Measurements from ENCODE around the gene LIPK. TPM values are rescaled to one million over a fixed set of nuclear protein-coding genes. Genes with fewer than 3 reads are reported as not detected.

LIPK gene
- polyA plus RNA-seq, 1 of the 3 experiments (the other 2 are of a cell fraction), result not detected

GRCh38 chr10:88754287-88754686 is 48.2 kb downstream of the LIPK start (continued):
- TF ChIP-seq, protein P1, sequence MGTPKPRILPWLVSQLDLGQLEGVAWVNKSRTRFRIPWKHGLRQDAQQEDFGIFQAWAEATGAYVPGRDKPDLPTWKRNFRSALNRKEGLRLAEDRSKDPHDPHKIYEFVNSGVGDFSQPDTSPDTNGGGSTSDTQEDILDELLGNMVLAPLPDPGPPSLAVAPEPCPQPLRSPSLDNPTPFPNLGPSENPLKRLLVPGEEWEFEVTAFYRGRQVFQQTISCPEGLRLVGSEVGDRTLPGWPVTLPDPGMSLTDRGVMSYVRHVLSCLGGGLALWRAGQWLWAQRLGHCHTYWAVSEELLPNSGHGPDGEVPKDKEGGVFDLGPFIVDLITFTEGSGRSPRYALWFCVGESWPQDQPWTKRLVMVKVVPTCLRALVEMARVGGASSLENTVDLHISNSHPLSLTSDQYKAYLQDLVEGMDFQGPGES (IDR thresholded peaks at IDR 0.05; ENCODE audit: low read depth, low read length), result no peak
- TF ChIP-seq YY1 (IDR thresholded peaks at IDR 0.05; ENCODE audit: low read depth) (no peak), JUND (IDR thresholded peaks at IDR 0.05) (peak; percentile 93), RAD21 (IDR thresholded peaks at IDR 0.05; ENCODE audit: low read length) (no peak)
- TF ChIP-seq, protein P2, sequence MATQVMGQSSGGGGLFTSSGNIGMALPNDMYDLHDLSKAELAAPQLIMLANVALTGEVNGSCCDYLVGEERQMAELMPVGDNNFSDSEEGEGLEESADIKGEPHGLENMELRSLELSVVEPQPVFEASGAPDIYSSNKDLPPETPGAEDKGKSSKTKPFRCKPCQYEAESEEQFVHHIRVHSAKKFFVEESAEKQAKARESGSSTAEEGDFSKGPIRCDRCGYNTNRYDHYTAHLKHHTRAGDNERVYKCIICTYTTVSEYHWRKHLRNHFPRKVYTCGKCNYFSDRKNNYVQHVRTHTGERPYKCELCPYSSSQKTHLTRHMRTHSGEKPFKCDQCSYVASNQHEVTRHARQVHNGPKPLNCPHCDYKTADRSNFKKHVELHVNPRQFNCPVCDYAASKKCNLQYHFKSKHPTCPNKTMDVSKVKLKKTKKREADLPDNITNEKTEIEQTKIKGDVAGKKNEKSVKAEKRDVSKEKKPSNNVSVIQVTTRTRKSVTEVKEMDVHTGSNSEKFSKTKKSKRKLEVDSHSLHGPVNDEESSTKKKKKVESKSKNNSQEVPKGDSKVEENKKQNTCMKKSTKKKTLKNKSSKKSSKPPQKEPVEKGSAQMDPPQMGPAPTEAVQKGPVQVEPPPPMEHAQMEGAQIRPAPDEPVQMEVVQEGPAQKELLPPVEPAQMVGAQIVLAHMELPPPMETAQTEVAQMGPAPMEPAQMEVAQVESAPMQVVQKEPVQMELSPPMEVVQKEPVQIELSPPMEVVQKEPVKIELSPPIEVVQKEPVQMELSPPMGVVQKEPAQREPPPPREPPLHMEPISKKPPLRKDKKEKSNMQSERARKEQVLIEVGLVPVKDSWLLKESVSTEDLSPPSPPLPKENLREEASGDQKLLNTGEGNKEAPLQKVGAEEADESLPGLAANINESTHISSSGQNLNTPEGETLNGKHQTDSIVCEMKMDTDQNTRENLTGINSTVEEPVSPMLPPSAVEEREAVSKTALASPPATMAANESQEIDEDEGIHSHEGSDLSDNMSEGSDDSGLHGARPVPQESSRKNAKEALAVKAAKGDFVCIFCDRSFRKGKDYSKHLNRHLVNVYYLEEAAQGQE (IDR thresholded peaks at IDR 0.05; ENCODE audit: low read depth, low read length), result no peak

DNA sequence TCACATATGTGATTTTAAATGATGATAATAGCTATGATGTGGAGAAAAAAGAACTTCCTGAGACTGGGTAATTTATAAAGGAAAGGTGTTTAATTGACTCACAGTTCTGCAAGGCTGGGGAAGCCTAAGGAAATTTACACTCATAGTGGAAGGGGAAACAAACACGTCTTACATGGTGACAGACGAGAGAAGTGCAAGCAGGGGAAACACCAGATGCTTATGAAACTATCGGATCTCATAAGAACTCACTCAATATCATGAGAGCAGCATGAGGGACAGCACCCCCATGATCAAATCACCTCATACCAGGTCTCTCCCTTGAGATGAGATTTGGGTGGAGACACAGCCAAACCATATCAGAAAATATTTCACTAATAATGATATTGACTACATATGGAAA is 49.7 kb downstream of the LIPK start:
- Histone ChIP-seq H3F3A (replicated peaks; ENCODE audit: insufficient read depth) (peaks cover 13% of the 10 kb centered on the region), H3K79me2 (ENCODE audit: insufficient read depth) (no peaks in the 10 kb centered on the region), H3K36me3 (replicated peaks in 1 of 2; ENCODE audit: control insufficient read depth in 1 of 2, insufficient read depth in 2 of 2, low read length in 1 of 2) (no peaks in the 10 kb centered on the region), H3K4me3 (ENCODE audit: low read depth in 2 of 2, low read length in 1 of 2) (no peak overlapping the region), H3K9me3 (no peaks in the 10 kb centered on the region), H3K4me2 (no peak overlapping the region), H3K27me3 (ENCODE audit: insufficient read depth) (no peaks in the 10 kb centered on the region), H3K9me2 (no peaks in the 10 kb centered on the region), H4K20me1 (ENCODE audit: insufficient read depth) (no peaks in the 10 kb centered on the region), H3K27ac (ENCODE audit: low read depth in 2 of 2, low read length in 1 of 2) (no peak overlapping the region), H3K9ac (no peak overlapping the region), H3K4me1 (ENCODE audit: control insufficient read depth in 1 of 2, insufficient read depth in 2 of 2, low read depth in 1 of 2, low read length in 1 of 2) (peaks cover 0 to 7% of the 10 kb centered on the region in 2 experiments; a peak in 2 of 4 replicates), H2AFZ (ENCODE audit: low read depth) (no peak overlapping the region)
- 80% methylated on average over 3 of the region's 3 CpGs for WGBS (ENCODE audit: low lambda C conversion rate)
- DNase-seq, result no peak
- ChIA-PET CTCF (interaction anchor here (1.1 to 1.2 kb wide), 2 partner anchors 13 to 68 kb away, joined by 4 to 6 read pairs; no protein-coding TSS in a partner anchor), POLR2A (no interaction called here)
- TF ChIP-seq CHD2 (IDR thresholded peaks at IDR 0.05; ENCODE audit: low read length, partially characterized antibody) (no peak), MAX (IDR thresholded peaks at IDR 0.05; ENCODE audit: low read depth) (no peak), USF1 (IDR thresholded peaks at IDR 0.05; ENCODE audit: borderline replicate concordance, low read depth) (no peak), RAD21 (IDR thresholded peaks at IDR 0.05; ENCODE audit: low read length) (no peak), ELF1 (IDR thresholded peaks at IDR 0.05) (no peak), USF2 (IDR thresholded peaks at IDR 0.05; ENCODE audit: borderline replicate concordance, low read depth, low read length) (no peak), MXI1 (IDR thresholded peaks at IDR 0.05; ENCODE audit: low read depth, low read length) (no peak), RXRA (IDR thresholded peaks at IDR 0.05; ENCODE audit: borderline replicate concordance, low read depth) (no peak), POLR2AphosphoS5 (IDR thresholded peaks at IDR 0.05; ENCODE audit: low read depth, low read length) (no peak), NFIC (IDR thresholded peaks at IDR 0.05; ENCODE audit: borderline replicate concordance) (no peak), YY1 (IDR thresholded peaks at IDR 0.05; ENCODE audit: low read depth) (no peak), TCF12 (IDR thresholded peaks at IDR 0.05) (no peak), NRF1 (IDR thresholded peaks at IDR 0.05; ENCODE audit: low read depth, low read length) (no peak), SMC3 (IDR thresholded peaks at IDR 0.05; ENCODE audit: low read depth, low read length) (no peak), EP300 (IDR thresholded peaks at IDR 0.05; ENCODE audit: borderline replicate concordance in 1 of 2, low read depth in 1 of 2, low read length in 1 of 2) (no peak), GABPA (IDR thresholded peaks at IDR 0.05; ENCODE audit: low read depth) (no peak), ZBTB33 (IDR thresholded peaks at IDR 0.05; ENCODE audit: borderline replicate concordance, low read depth) (no peak), JUND (IDR thresholded peaks at IDR 0.05) (no peak), FOXJ3 (CRISPR knock-in tag; IDR thresholded peaks at IDR 0.05) (no peak)
- TF ChIP-seq, protein P3, sequence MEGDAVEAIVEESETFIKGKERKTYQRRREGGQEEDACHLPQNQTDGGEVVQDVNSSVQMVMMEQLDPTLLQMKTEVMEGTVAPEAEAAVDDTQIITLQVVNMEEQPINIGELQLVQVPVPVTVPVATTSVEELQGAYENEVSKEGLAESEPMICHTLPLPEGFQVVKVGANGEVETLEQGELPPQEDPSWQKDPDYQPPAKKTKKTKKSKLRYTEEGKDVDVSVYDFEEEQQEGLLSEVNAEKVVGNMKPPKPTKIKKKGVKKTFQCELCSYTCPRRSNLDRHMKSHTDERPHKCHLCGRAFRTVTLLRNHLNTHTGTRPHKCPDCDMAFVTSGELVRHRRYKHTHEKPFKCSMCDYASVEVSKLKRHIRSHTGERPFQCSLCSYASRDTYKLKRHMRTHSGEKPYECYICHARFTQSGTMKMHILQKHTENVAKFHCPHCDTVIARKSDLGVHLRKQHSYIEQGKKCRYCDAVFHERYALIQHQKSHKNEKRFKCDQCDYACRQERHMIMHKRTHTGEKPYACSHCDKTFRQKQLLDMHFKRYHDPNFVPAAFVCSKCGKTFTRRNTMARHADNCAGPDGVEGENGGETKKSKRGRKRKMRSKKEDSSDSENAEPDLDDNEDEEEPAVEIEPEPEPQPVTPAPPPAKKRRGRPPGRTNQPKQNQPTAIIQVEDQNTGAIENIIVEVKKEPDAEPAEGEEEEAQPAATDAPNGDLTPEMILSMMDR (IDR thresholded peaks at IDR 0.05), result no peak
